HG03457 (cell line): ENCODE results near the gene ATRNL1.
"Not testable (repeated sequence)": the region's sequence is repeated elsewhere in the genome, so short reads cannot be mapped to it uniquely, and the experiment has no call there.

ENCODE experiments used
- ATAC-seq: cut with Tn5 transposase; IDR thresholded peaks from one replicate; pipeline ENCODE4 v1.9.1; 2021; ENCODE audit warnings: moderate number of reproducible peaks; ENCODE audit not compliant: unreplicated experiment

ATRNL1 gene

GRCh38 chr10:115417585-115418265 is 324.6 kb downstream of the ATRNL1 start:
- peak; percentile 94 for ATAC-seq

DNA sequence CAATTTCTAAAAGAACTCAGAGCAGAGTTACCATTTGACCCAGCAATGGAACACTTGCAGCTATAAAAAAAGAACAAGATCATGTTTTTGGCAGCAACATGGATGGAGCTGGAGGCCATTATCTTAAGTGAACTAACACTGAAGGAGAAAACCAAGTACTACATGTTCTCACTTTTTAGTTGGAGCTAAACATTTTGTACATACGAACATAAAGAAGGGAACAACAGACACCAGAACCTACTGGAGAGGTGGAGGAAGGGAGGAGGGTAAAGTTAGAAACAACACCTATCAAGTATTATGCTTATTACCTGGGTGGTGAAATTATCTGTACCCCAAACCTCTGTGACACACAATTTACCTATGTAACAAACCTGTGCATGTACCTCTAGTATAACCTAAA is 329.5 kb downstream of the ATRNL1 start:
- ATAC-seq: no peak

DNA sequence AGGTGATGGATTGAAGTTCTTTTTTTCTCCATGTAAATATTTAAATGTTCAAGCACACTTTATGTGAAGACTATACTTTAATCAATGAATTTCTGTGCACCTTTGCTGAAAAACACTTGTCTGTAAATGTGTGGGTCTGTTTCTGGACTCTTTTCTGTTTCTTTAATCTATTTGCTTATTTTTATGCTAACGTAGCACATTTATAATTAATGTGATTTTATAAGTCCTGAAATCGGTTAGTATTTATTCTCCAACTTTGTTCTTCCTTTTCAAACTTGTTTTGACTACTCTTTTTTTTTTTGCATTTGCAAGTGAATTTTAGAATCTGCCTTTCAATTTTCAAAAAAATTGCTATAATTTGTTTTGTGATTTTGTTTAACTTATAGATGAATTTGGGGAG is 334.4 kb downstream of the ATRNL1 start:
- no peak for ATAC-seq

GRCh38 chr10:115432188-115432819 is 339.1 kb downstream of the ATRNL1 start:
- ATAC-seq: no peak

DNA sequence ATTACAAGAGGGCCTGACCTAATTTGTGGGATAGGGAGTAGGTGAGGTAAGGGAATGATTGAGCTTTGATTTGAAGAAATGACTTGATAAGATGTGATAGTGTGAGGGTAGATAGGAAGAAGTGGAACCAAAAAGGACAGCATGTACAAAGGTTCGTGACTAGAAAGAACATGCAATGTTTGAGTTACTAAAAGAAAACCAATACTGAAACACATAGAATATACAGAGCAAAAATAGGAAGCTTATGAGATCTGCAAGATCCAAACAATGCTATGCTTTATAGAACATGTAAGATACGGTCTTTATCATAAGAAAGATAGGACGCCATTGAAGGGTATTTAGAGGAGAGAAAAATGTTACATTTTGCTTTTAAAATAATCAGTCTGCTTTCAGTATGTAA is 343.8 kb downstream of the ATRNL1 start:
- ATAC-seq: no peak

- no peak for ATAC-seq
Observed at GRCh38 chr10:115441907-115442545, 348.9 kb downstream of the ATRNL1 start.

GRCh38 chr10:115456812-115457211 is 363.6 kb downstream of the ATRNL1 start:
- ATAC-seq: no peak

DNA sequence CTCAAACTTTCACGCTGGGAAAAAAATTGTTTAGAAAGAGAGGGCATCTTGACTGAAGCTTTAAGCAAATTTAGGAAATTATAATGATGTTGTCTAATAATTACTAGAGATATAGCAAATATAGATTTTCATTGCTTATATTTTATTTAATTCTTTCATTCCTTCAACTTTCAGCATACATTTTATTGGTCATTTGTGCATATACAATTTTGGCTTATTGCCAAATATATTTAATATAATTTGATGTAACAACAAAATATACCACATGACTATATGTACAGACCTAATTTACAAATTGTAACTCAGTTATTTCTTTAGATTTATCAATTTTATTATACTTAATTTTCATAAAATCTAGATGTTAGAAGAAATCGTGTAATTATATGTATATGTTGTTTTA is 390.1 kb downstream of the ATRNL1 start:
- ATAC-seq: no peak

- ATAC-seq: no peak
Observed at GRCh38 chr10:115491526-115492140, 398.5 kb downstream of the ATRNL1 start.

DNA sequence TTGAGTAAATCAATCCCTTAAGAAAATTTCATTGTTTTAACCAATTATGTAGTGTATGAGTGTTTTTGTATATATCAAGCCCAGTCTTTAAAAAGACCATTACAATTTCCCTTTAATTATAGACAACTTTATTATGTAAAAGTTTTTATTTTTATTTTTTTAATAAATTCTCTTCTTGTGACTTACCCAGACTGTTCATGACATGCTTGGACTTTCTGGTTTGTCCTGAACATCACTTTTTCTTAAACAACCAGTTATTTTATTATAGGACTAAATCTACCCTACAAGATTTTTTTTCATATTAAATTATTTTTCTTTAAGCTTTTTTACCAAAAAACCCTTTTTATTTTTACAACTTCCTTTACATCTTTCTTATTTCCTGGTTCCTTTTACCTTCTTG is 410.4 kb downstream of the ATRNL1 start:
- no peak for ATAC-seq

GRCh38 chr10:115514895-115515294 is 421.7 kb downstream of the ATRNL1 start:
- no peak for ATAC-seq

DNA sequence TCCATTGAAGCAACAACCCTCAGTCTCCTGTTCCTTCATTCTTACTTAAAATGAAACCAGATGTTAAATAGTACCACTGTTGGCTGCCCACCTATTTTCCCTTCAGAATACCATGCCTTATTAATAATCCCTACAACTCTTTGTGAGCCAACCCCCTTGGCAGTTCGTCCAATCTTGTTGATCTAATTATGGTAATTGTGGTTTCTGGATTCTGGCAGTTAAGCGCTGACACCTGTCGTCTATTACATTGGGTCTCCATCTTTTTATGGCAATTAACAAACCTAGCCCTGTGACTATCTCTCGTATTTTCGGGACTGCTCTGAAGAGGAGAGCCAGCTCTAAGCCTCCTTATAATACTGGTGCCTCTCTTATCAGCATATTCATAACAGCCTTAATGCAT is 432.0 kb downstream of the ATRNL1 start:
- ATAC-seq: no peak

DNA sequence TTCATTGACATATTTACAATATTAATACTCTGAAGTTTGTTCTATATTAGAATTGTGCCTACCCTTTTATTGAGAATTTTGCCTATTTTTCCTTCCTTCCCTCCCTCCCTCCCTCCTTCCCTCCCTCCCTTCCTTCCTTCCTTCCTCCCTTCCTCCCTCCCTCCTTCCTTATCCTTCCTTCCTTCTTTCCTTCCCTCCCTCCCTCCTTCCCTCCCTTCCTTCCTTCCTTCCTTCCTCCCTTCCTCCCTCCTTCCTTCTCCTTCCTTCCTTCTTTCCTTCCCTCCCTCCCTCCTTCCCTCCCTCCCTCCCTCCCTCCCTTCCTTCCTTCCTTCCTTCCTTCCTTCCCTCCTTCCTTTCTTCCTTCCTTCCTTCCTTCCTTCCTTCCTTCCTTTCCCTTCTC is 434.5 kb downstream of the ATRNL1 start:
- not testable (repeated sequence) for ATAC-seq

GRCh38 chr10:115536401-115536800 is 443.2 kb downstream of the ATRNL1 start:
- ATAC-seq: not testable (repeated sequence)

- no peak for ATAC-seq
Observed at GRCh38 chr10:115539142-115539762, 446.1 kb downstream of the ATRNL1 start.

GRCh38 chr10:115555887-115556402 is 462.8 kb downstream of the ATRNL1 start:
- ATAC-seq: no peak

DNA sequence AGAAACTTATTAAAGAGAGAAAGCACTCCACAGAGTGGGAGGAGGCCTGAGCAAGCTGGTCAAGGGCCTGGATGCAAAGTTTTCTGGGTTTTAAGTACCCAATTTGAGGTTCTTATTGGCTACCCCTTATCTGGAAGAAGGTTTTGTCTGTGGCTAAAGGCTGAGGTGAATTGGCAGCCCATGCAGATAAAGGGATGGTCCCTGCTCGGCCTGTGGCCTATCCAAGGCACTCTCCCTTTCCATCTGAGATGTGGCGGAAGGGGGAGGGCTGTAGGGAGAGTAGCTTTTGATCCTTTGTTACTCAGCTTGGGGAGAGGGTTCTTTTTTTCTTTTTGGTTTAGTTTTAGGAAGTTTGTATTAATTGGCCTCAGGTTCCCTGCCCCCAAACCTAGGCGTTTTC is 465.1 kb downstream of the ATRNL1 start:
- no peak for ATAC-seq

GRCh38 chr10:115566867-115567266 is 473.7 kb downstream of the ATRNL1 start:
- ATAC-seq: no peak

GRCh38 chr10:115572740-115573455 is 479.7 kb downstream of the ATRNL1 start:
- no peak for ATAC-seq

- ATAC-seq: no peak
Observed at GRCh38 chr10:115580239-115580638, 487.1 kb downstream of the ATRNL1 start.

GRCh38 chr10:115593060-115593459 is 499.9 kb downstream of the ATRNL1 start:
- ATAC-seq: no peak
